Type B pancreatic cell (in vitro differentiated cells): ENCODE data around the gene COG1. TPM values are rescaled to one million over a fixed set of nuclear protein-coding genes. Genes with fewer than 3 reads are reported as not detected.

ENCODE experiments used
- DNase-seq: peaks from one replicate; pipeline ENCODE4 v3.0.0; 2021; ENCODE audit warnings: mixed read lengths; ENCODE audit not compliant: unreplicated experiment; ENCODE audit errors: extremely low spot score
- H3K27ac Mint-ChIP-seq: 2 replicates; pipeline ENCODE4 v1.8.0; 2021; ENCODE audit warnings: mild to moderate bottlenecking, mixed read lengths
- H3K27me3 Mint-ChIP-seq: 2 replicates; pipeline ENCODE4 v1.8.0; 2021; ENCODE audit warnings: mixed read lengths
- H3K36me3 Mint-ChIP-seq: 2 replicates; pipeline ENCODE4 v1.8.0; 2021; ENCODE audit warnings: mixed read lengths
- H3K4me1 Mint-ChIP-seq: one replicate; pipeline ENCODE4 v1.8.0; 2021; ENCODE audit warnings: mixed read lengths; ENCODE audit not compliant: unreplicated experiment
- H3K4me3 Mint-ChIP-seq: 2 replicates; pipeline ENCODE4 v1.8.0; 2021; ENCODE audit warnings: mild to moderate bottlenecking, mixed read lengths
- H3K9me3 Mint-ChIP-seq: 2 replicates; pipeline ENCODE4 v1.8.0; 2021; ENCODE audit warnings: mixed read lengths
- total RNA-seq: library from RNA; stranded (reverse); gene quantifications from 2 replicates; pipeline ENCODE4 v1.2.1, GENCODE V29; 2021; ENCODE audit warnings: low replicate concordance
- TF ChIP-seq, protein P1 (sequence below): fragments of 200-600 bp; sonication (generic); conservative IDR thresholded peaks from 2 replicates; pipeline ENCODE4 v1.5.0; 2021; ENCODE audit warnings: antibody characterized with exemption, mild to moderate bottlenecking

Gene COG1
- total RNA-seq, 1 donor from 2014 or later, result 36.5 TPM

DNA sequence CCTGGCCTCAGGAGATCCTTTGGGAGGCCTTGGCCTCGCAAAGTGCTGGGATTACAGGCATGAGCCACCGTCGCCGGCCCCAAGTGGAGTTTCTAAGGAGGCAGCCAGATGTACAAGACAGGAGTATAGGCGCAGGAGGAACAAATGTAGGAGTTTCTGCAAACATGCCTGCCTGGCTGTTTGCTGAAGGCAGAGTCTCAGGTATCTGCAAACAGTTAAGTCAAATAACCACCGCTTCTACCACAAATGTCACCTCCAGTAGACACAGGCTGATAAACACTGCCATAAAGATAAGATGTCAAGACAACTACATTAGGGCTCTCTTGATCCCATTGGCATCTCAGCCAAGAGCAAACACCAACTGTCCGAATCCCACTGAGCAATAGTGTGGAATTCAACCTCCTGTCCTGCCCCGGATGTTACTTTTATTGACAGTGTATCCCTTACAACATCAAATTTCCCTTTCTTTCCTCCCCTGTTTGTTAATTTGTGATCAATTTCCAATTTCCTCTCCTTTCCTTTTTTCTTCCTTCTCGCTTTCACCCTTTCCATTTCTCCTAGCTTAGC lies 5.6 kb upstream of the COG1 start:
- Mint-ChIP-seq H3K4me1 (peaks cover 13% of the 10 kb centered on the region), H3K27ac (no peak overlapping the region), H3K9me3 (no peaks in the 10 kb centered on the region), H3K27me3 (no peaks in the 10 kb centered on the region), H3K4me3 (no peak overlapping the region), H3K36me3 (no peaks in the 10 kb centered on the region)
- DNase-seq, result no peak
- TF ChIP-seq, protein P1, sequence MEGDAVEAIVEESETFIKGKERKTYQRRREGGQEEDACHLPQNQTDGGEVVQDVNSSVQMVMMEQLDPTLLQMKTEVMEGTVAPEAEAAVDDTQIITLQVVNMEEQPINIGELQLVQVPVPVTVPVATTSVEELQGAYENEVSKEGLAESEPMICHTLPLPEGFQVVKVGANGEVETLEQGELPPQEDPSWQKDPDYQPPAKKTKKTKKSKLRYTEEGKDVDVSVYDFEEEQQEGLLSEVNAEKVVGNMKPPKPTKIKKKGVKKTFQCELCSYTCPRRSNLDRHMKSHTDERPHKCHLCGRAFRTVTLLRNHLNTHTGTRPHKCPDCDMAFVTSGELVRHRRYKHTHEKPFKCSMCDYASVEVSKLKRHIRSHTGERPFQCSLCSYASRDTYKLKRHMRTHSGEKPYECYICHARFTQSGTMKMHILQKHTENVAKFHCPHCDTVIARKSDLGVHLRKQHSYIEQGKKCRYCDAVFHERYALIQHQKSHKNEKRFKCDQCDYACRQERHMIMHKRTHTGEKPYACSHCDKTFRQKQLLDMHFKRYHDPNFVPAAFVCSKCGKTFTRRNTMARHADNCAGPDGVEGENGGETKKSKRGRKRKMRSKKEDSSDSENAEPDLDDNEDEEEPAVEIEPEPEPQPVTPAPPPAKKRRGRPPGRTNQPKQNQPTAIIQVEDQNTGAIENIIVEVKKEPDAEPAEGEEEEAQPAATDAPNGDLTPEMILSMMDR, result no peak

DNA sequence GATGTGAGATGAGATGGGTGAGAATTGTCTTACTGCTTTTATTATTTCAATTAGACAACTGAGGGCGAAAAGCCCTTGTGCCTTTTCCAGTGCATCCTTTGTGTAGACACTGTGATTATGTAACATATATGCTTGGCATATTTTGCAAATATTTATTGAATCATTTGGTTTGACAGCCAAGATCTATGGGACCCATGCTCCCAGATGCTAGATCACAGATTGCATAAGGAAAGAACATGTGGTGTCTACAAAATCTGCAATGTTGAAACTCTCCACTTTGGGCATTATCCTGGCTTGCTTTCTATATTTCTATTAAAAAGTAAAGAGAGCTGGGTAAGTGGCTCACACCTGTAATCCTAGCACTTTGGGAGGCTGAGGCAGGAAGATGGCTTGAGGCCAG lies 4.8 kb upstream of the COG1 start:
- no peaks in the 10 kb centered on the region for H3K36me3 Mint-ChIP-seq
- no peak overlapping the region for H3K27ac Mint-ChIP-seq
- H3K4me3 Mint-ChIP-seq, result no peak overlapping the region
- DNase-seq, result no peak
- H3K9me3 Mint-ChIP-seq, result no peaks in the 10 kb centered on the region
- H3K4me1 Mint-ChIP-seq, result peaks cover 10% of the 10 kb centered on the region
- no peaks in the 10 kb centered on the region for H3K27me3 Mint-ChIP-seq
- TF ChIP-seq, protein P1, result no peak

DNA sequence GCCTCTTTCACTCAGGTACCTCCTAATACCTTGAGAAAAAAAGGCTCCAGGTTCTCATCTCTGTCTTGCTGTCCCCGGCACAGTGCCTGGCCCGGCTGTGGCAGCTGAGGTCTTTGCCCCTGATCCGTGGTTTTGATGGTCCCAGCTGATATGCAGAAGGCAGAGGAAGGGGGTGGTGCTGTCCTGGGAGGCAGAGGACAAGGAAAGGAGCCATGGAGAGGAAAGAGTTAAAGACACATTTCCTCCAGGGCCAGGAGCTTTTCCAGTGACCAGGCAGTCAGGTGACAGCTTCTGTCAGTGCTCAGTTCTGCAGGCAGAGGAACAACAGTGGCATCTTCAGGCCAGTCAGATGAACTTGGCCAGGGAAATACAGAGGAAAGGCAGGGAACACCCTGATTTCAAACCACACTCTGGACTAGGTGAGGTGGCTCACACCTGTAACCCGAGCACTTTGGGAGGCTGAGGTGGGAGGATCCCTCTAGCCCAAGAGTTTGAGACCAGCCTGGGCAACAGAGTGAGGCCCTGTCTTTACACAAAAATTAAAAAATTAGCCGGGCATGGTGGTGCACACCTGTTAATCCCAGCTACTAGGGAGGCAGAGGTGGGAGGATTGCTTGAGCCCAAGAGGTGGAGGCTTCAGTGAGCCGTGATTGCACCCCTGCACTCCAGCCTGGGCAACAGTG lies 3.3 kb upstream of the COG1 start:
- H3K27me3 Mint-ChIP-seq, result no peaks in the 10 kb centered on the region
- no peak for DNase-seq
- H3K27ac Mint-ChIP-seq, result no peak overlapping the region
- H3K9me3 Mint-ChIP-seq, result no peaks in the 10 kb centered on the region
- H3K4me3 Mint-ChIP-seq, result peak overlapping the region; percentile 34
- TF ChIP-seq, protein P1, result peak; percentile 68
- H3K36me3 Mint-ChIP-seq, result peaks cover 3% of the 10 kb centered on the region
- peaks cover 15% of the 10 kb centered on the region for H3K4me1 Mint-ChIP-seq

DNA sequence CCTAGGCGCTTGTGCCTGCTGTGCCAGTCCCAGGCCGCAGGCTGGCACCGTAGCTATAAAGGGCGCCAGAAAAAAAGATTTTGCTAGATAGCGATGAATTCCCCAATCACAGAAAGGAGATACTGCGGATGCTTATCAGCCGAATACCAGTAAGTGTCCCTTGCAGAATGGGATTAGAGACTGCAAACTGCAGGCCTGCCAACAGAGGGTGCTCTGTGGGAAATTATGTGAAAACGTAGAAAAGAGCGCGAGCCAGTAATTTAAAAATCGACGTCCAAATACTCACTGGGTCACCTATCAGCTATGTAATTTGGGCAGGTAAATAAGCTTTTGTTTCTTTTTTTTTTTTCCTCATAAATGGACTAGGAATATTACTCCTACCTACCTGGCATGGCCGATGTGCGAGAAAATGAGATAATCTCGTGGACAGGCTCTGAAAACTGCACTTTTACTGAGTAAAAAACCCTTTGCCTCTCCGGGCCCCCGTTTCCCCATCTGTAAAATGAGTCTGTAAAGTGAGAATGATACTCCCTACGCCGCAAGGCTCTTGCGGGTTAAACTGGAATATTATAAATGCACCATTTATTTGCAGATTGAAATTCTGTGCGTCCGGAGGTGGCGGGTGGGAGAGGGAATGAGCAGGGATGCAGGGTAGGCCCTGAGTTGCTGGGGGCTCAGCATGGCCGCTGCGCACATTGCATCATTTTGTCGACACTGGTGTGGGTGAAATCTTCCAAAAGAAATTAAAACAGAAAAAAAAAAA lies 1.2 kb upstream of the COG1 start:
- TF ChIP-seq, protein P1, result peak; percentile 92
- H3K4me1 Mint-ChIP-seq, result peaks cover 21% of the 10 kb centered on the region
- H3K4me3 Mint-ChIP-seq, result peak overlapping the region; percentile 94
- H3K27ac Mint-ChIP-seq, result peak overlapping the region; percentile 82
- peaks cover 12% of the 10 kb centered on the region for H3K36me3 Mint-ChIP-seq
- H3K9me3 Mint-ChIP-seq, result no peaks in the 10 kb centered on the region
- no peaks in the 10 kb centered on the region for H3K27me3 Mint-ChIP-seq
- DNase-seq, result no peak

DNA sequence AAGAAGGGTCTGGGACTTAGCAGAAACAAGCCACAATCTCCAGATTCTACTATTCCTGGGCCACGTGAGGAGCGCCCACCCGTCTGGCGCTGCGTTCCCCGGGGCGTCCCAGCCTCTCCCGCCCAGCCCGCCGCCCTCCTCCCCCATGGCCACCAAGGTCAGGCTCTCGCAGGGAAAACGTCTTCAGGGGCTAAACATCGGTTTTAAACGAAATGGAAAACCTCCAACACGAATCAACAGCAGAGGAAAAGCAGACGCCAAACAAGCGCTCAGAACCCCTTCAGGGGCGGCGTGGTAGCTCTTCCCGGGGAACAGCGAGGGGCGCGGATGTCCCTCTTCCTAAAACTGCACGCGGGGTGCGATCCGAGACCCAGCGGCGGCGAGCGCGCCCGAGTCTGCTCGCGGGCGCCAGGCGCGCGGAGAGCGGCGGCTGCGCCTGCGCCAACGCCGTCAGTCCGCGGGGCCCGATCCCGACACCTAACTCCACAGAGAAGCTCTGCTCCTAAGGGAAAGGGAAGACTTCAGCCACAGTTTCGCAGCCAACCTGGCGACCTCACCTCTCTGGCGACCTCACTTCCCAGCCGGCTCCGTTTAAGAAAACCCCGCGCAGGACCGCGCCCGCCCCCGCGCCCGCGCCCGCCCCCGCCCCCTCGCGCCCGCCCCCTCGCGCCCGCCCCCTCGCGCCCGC lies 505 bp upstream of the COG1 start:
- Mint-ChIP-seq H3K4me1 (peaks cover 21% of the 10 kb centered on the region), H3K27ac (peak overlapping the region; percentile 82), H3K4me3 (peak overlapping the region; percentile 94), H3K36me3 (peaks cover 18% of the 10 kb centered on the region), H3K27me3 (no peaks in the 10 kb centered on the region), H3K9me3 (no peaks in the 10 kb centered on the region)
- peak; percentile 78 for DNase-seq
- TF ChIP-seq, protein P1, result no peak
